IPS-NIHi7 (cell line): ENCODE results near the gene CHST13.

Experiments
- DNase-seq: peaks from one replicate; pipeline ENCODE4 v3.0.0; 2012; ENCODE audit warnings: mixed read lengths; ENCODE audit errors: extremely low spot score

CHST13 gene

GRCh38 chr3:126540951-126541627, 17.1 kb downstream of the CHST13 start:
- no peak for DNase-seq

GRCh38 chr3:126541628-126542339, 17.8 kb downstream of the CHST13 start:
- no peak for DNase-seq

- peak; percentile 14 for DNase-seq
Measured at GRCh38 chr3:126542340-126543241, 18.6 kb downstream of the CHST13 start.

GRCh38 chr3:126543457-126544061, 19.6 kb downstream of the CHST13 start:
- DNase-seq: no peak

GRCh38 chr3:126544596-126545281, 20.8 kb downstream of the CHST13 start:
- peak; percentile 5 for DNase-seq

GRCh38 chr3:126545544-126545943, 21.6 kb downstream of the CHST13 start:
- DNase-seq: peak; percentile 7

- DNase-seq: peak; percentile 3
Measured at GRCh38 chr3:126546013-126546412, 22.1 kb downstream of the CHST13 start.

- peak; percentile 7 for DNase-seq
Measured at GRCh38 chr3:126546549-126547239, 22.7 kb downstream of the CHST13 start.

GRCh38 chr3:126547721-126548120, 23.8 kb downstream of the CHST13 start:
- peak; percentile 6 for DNase-seq

GRCh38 chr3:126548556-126549466, 24.9 kb downstream of the CHST13 start:
- DNase-seq: peak; percentile 56

- DNase-seq: peak; percentile 16
Measured at GRCh38 chr3:126549861-126550487, 26.0 kb downstream of the CHST13 start.

GRCh38 chr3:126550488-126551051, 26.6 kb downstream of the CHST13 start:
- no peak for DNase-seq

GRCh38 chr3:126551121-126551838, 27.3 kb downstream of the CHST13 start:
- peak; percentile 7 for DNase-seq

GRCh38 chr3:126551839-126552687, 28.1 kb downstream of the CHST13 start:
- DNase-seq: peak; percentile 6

GRCh38 chr3:126552688-126553283, 28.8 kb downstream of the CHST13 start:
- DNase-seq: peak; percentile 4

- peak; percentile 6 for DNase-seq
Measured at GRCh38 chr3:126553284-126554084, 29.5 kb downstream of the CHST13 start.
